Glutamatergic neuron (in vitro differentiated cells): ENCODE data around the gene KRTAP4-16. TPM values are rescaled to one million over a fixed set of nuclear protein-coding genes. Genes with fewer than 3 reads are reported as not detected.
"Not testable (repeated sequence)": the region's sequence is repeated elsewhere in the genome, so short reads cannot be mapped to it uniquely, and the experiment has no call there.

Experiments used
- DNase-seq: peaks from one replicate; pipeline ENCODE4 v3.0.0; 2022
- H3K27ac Mint-ChIP-seq: one replicate; pipeline ENCODE4 v1.8.0; 2020; ENCODE audit warnings: mild to moderate bottlenecking, mixed read lengths, inconsistent platforms; ENCODE audit not compliant: unreplicated experiment
- H3K27me3 Mint-ChIP-seq: one replicate; pipeline ENCODE4 v1.8.0; 2020; ENCODE audit warnings: mild to moderate bottlenecking, moderate library complexity, mixed read lengths, inconsistent platforms; ENCODE audit not compliant: unreplicated experiment
- H3K36me3 Mint-ChIP-seq: one replicate; pipeline ENCODE4 v1.8.0; 2020; ENCODE audit warnings: mild to moderate bottlenecking, mixed read lengths, inconsistent platforms; ENCODE audit not compliant: unreplicated experiment
- H3K4me1 Mint-ChIP-seq: one replicate; pipeline ENCODE4 v1.8.0; 2020; ENCODE audit warnings: mild to moderate bottlenecking, low read depth, mixed read lengths, inconsistent platforms; ENCODE audit not compliant: unreplicated experiment
- H3K4me3 Mint-ChIP-seq: one replicate; pipeline ENCODE4 v1.8.0; 2020; ENCODE audit warnings: mild to moderate bottlenecking, mixed read lengths, inconsistent platforms; ENCODE audit not compliant: unreplicated experiment
- H3K9me3 Mint-ChIP-seq: one replicate; pipeline ENCODE4 v1.8.0; 2020; ENCODE audit warnings: mild to moderate bottlenecking, moderate library complexity, mixed read lengths, inconsistent platforms; ENCODE audit not compliant: unreplicated experiment
- total RNA-seq: library from RNA; stranded (reverse); fragmentation: NEBNext Ultra II Directional; extraction: Animal tissue kit (Norgen Biotek cat#: 25700); gene quantifications from one replicate; pipeline ENCODE4 v1.2.1, GENCODE V29; 2021; ENCODE audit not compliant: unreplicated experiment
- TF ChIP-seq, protein P1 (sequence below): fragments of 200-600 bp; sonication (generic); IDR thresholded peaks from one replicate; pipeline ENCODE4 v1.5.0; 2021; ENCODE audit not compliant: partially characterized antibody, unreplicated experiment

KRTAP4-16 gene
- total RNA-seq, 1 donor from 2014 or later: not detected

DNA sequence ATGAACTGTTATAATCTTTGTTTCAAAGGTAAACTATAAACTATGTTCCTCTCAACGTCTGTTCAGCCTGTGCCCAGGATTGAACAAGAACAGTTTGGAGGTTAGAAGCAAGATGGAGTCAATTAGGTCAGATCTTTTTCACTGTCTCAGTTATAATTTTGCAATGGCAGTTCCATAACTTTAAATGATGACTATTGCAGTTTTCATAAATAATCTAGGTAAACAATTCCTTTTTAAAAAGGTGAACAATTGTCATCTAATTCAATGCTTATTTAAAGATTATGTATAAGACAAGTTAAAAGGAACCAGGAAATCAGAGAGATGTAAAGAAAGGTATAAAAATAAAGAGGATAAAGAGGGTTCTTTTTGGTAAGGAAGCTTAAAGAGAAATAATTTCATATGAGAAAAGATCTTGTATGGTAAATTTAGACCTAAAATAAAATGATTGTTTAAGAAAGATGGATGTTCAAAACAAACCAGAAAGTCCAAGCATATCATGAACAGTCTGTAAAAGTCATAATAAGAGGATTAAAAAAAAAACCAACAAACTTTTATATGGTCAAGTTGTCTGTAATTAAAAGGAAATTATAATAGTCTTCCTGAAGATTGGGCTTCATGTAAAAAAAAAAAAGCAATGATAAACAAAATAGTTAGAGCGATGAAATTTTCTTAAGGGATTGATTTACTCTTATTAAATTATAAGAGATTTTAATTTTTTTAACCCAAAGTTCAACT is 9.3 kb upstream of the KRTAP4-16 start:
- H3K27me3 Mint-ChIP-seq: no peaks in the 10 kb centered on the region
- DNase-seq: no peak
- H3K4me3 Mint-ChIP-seq: no peak overlapping the region
- TF ChIP-seq, protein P1, sequence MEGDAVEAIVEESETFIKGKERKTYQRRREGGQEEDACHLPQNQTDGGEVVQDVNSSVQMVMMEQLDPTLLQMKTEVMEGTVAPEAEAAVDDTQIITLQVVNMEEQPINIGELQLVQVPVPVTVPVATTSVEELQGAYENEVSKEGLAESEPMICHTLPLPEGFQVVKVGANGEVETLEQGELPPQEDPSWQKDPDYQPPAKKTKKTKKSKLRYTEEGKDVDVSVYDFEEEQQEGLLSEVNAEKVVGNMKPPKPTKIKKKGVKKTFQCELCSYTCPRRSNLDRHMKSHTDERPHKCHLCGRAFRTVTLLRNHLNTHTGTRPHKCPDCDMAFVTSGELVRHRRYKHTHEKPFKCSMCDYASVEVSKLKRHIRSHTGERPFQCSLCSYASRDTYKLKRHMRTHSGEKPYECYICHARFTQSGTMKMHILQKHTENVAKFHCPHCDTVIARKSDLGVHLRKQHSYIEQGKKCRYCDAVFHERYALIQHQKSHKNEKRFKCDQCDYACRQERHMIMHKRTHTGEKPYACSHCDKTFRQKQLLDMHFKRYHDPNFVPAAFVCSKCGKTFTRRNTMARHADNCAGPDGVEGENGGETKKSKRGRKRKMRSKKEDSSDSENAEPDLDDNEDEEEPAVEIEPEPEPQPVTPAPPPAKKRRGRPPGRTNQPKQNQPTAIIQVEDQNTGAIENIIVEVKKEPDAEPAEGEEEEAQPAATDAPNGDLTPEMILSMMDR: no peak
- no peaks in the 10 kb centered on the region for H3K4me1 Mint-ChIP-seq
- H3K27ac Mint-ChIP-seq: no peak overlapping the region
- peaks cover 9% of the 10 kb centered on the region for H3K36me3 Mint-ChIP-seq
- peaks cover 5% of the 10 kb centered on the region for H3K9me3 Mint-ChIP-seq

DNA sequence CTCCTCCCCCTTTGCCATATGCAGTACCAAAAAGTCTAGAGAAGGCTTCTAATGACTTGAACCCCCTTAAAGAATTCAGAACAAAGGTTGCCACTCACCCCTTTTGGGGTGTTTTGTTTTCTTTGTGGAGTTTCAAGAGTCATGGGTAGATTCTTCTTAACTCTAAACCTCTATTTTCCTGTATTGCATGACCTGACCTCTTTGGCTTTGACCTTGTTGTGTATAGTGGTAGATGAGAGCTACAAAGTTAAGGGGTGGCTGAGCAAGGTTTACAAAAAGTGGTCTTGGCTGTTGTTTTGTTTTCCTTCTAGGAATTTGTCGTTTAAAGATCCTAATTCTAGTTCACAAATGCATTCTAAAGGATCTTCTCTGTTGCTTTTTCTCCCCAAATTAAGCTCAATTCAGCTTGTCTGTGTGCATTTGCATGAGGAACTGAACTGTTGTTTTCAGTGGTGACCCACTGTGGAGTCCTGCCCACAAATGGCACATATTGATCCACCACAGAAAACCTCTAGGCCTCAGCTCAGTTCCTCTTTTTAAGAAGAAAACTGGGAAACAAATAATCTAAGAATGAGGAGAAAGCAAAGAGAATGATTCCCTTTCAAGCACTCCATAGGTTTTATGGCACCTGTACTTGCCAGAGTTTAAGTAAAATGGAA is 6.8 kb upstream of the KRTAP4-16 start:
- H3K27ac Mint-ChIP-seq, H3K27me3 Mint-ChIP-seq, H3K4me1 Mint-ChIP-seq, H3K4me3 Mint-ChIP-seq, DNase-seq: not testable (repeated sequence)
- peaks cover 15% of the 10 kb centered on the region for H3K36me3 Mint-ChIP-seq
- peaks cover 10% of the 10 kb centered on the region for H3K9me3 Mint-ChIP-seq

DNA sequence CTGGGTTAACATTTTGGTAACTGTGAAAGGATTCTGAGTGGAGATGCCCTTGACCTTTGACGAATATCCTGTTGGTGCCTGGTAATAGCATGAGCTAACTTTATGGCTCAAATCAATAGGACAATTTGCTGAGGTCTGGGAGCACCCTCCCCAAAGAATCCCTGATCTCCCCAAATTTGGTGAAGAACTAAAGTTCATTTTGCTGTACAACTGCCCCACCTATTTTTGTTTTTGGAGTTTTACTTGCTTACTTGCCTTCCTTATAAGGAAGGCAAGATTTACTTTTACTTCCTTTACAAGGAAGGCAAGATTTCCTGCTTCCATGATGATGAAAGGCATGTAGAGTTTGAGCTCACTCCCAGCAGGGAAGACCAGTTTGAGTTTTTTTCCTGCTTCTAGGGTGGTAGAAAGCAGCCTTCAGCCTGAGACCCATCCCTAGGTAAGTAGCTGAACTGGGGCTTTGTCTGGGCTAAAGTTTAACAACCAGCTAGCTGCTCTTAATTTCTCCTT is 6.0 kb upstream of the KRTAP4-16 start:
- Mint-ChIP-seq H3K36me3 (peaks cover 21% of the 10 kb centered on the region), H3K4me1 (no peaks in the 10 kb centered on the region), H3K4me3 (no peak overlapping the region), H3K27ac (no peak overlapping the region), H3K27me3 (peaks cover 3% of the 10 kb centered on the region), H3K9me3 (peaks cover 12% of the 10 kb centered on the region)
- DNase-seq: no peak
- TF ChIP-seq, protein P1: no peak

DNA sequence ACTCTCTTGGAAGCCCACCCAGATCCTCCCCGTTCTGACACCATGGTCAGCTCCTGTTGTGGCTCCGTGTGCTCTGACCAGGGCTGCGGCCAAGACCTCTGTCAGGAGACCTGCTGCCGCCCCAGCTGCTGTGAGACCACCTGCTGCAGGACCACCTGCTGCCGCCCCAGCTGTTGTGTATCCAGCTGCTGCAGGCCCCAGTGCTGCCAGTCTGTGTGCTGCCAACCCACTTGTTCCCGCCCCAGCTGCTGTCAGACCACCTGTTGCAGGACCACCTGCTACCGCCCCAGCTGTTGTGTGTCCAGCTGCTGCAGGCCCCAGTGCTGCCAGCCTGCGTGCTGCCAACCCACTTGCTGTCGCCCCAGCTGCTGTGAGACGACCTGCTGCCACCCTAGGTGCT is 3.3 kb upstream of the KRTAP4-16 start, which contains the start of gene KRTAP4-9:
Gene KRTAP4-9, plus strand, starts transcription at position 43 of the 400 bp plus-strand sequence. Its CDS starts 0 bp downstream, at position 43.
- not testable (repeated sequence) for H3K4me3 Mint-ChIP-seq

DNA sequence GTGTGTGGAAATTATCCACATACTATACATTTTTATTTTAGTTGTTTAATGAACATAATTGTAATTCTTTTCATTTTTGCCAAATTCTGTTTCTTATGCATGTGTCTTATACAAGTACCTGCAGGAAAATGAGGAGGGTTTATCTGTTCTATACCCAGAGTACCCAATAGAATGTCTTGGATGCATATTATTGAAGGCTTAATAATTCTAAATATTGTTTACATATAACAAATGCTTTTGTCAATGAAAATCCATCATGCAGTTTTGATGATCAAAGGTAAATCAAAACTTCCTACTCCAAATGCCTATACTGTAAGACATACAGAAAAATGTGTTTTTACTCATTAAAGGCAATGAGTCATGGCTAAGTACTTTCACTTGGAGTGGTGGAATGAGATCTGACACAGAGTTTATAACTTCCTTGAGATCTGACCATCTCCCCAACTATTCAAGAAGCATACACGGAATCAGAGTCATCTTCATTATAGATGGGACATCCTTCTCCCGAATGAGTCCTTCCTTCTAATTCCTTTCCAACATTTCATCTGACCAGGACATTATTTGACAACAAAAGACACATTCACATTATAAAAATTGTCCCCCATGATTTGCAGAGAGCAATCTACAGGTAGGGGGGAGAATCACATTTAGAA is 2.5 kb upstream of the KRTAP4-16 start:
- not testable (repeated sequence) for H3K27ac Mint-ChIP-seq, H3K27me3 Mint-ChIP-seq, DNase-seq, H3K4me1 Mint-ChIP-seq, H3K4me3 Mint-ChIP-seq
- Mint-ChIP-seq H3K36me3 (peaks cover 18% of the 10 kb centered on the region), H3K9me3 (peaks cover 15% of the 10 kb centered on the region)

More for the DNA sequence above, 3.3 kb upstream of the KRTAP4-16 start, which contains the start of gene KRTAP4-9:
- H3K27me3 Mint-ChIP-seq, H3K27ac Mint-ChIP-seq, DNase-seq, H3K4me1 Mint-ChIP-seq: not testable (repeated sequence)
- peaks cover 18% of the 10 kb centered on the region for H3K36me3 Mint-ChIP-seq
- peaks cover 16% of the 10 kb centered on the region for H3K9me3 Mint-ChIP-seq

DNA sequence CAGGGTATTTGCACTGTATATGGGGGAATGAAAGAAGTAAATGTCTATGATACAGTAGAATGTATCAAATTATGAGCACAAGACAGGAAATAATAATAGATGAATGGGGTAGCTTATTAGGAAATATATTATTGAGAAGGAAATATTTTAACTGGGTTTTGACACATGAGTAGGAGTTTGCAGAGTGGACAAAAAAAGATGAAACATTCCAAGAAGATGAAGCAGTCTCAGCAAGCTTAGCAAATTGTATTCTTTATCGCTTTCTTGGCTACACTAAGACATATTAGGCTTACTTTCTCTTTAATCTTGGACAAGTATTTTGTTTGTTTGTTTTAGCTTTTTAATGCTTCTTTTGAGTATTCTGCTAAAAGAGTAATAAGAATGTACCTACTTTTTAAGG is 1.9 kb upstream of the KRTAP4-16 start:
- Mint-ChIP-seq H3K4me1 (no peaks in the 10 kb centered on the region), H3K9me3 (peaks cover 15% of the 10 kb centered on the region), H3K27ac (no peak overlapping the region), H3K36me3 (peaks cover 18% of the 10 kb centered on the region), H3K27me3 (peaks cover 3% of the 10 kb centered on the region), H3K4me3 (no peak overlapping the region)
- DNase-seq: no peak
- TF ChIP-seq, protein P1: no peak

DNA sequence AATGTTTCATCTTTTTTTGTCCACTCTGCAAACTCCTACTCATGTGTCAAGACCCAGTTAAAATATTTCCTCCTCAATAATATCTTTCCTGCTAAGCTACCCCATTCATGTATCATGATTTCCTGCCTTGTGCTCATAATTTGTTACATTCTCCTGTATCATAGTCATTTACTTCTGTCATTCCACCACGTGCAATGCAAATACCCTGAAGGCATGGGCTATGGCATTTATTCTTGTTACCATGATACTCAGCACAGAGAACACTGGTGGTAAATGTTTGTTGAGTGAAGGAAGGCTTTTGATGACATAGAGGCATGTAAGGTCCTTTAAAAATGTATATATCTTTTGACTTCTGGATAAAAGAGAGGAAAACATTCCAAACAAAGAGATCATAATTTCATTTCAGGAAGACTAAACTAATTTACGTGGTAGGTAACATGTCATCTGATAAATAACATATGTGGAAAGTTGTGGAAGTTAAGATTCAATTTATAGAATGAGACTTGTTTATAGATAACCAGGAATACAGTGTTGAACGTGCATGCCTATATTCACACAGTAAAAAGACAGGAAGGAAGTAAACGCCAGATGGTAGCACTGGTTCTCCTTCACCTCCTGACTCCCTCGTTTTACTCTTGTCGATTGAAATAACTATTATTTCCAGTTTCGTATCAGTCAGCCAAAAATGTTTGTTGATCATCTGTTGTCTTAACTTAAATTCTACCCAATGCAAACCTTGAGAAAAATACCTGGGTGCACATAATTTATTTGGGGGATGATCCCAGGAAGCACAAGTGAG is 2.1 kb downstream of the KRTAP4-16 start:
- not testable (repeated sequence) for H3K27me3 Mint-ChIP-seq, H3K27ac Mint-ChIP-seq, H3K4me3 Mint-ChIP-seq, DNase-seq, H3K4me1 Mint-ChIP-seq
- H3K9me3 Mint-ChIP-seq: peaks cover 16% of the 10 kb centered on the region
- peaks cover 17% of the 10 kb centered on the region for H3K36me3 Mint-ChIP-seq
